HEK293T (cell line): Measurements from ENCODE around the gene AANAT.

ENCODE experiments used
- CTCF ChIA-PET: fragments of 350-600 bp; formaldehyde crosslinking; extraction: SDS; loops from one replicate; lab custom pipeline; 2021; ENCODE audit warnings: antibody characterized with exemption, inconsistent platforms; lab: Yijun Ruan, JAX
- POLR2A ChIA-PET: fragments of 350-600 bp; formaldehyde crosslinking; extraction: SDS; loops from one replicate; lab custom pipeline; 2020; ENCODE audit warnings: antibody characterized with exemption, inconsistent platforms; lab: Yijun Ruan, JAX
- DNase-seq: peaks from one replicate; pipeline ENCODE4 v3.0.0; 2012; ENCODE audit warnings: mixed read lengths; ENCODE audit errors: extremely low spot score
- ARNT ChIP-seq: fragments of 450-650 bp; IDR thresholded peaks from 2 replicates; pipeline ENCODE4 v1.6.1; 2017; ENCODE audit warnings: mild to moderate bottlenecking
- BHLHE40 ChIP-seq: fragments of 450-650 bp; IDR thresholded peaks from 2 replicates; pipeline ENCODE4 v1.6.1; 2016; ENCODE audit warnings: mild to moderate bottlenecking, moderate library complexity, borderline replicate concordance
- CTBP1 ChIP-seq: fragments of 450-650 bp; IDR thresholded peaks from 2 replicates; pipeline ENCODE4 v1.6.1; 2016; ENCODE audit warnings: borderline replicate concordance
- ELF4 ChIP-seq: fragments of 450-650 bp; IDR thresholded peaks from 2 replicates; pipeline ENCODE4 v1.6.1; 2017; ENCODE audit warnings: antibody characterized with exemption
- FOXA1 ChIP-seq: fragments of 450-650 bp; IDR thresholded peaks from 2 replicates; pipeline ENCODE4 v1.6.1; 2016; ENCODE audit warnings: mild to moderate bottlenecking
- FOXK2 ChIP-seq: fragments of 450-650 bp; IDR thresholded peaks from 2 replicates; pipeline ENCODE4 v1.6.1; 2016; ENCODE audit warnings: mild to moderate bottlenecking
- FOXM1 ChIP-seq: fragments of 450-650 bp; IDR thresholded peaks from 2 replicates; pipeline ENCODE4 v1.6.1; 2017; ENCODE audit warnings: mild to moderate bottlenecking, borderline replicate concordance
- HDGF ChIP-seq: fragments of 450-650 bp; IDR thresholded peaks from 2 replicates; pipeline ENCODE4 v1.6.1; 2017; ENCODE audit warnings: antibody characterized with exemption, borderline replicate concordance
- L3MBTL2 ChIP-seq: fragments of 450-650 bp; conservative IDR thresholded peaks from 2 replicates; pipeline ENCODE4 v1.6.1; 2016; ENCODE audit warnings: mild to moderate bottlenecking
- LEF1 ChIP-seq: fragments of 450-650 bp; IDR thresholded peaks from 2 replicates; pipeline ENCODE4 v1.6.1; 2017; ENCODE audit warnings: mild to moderate bottlenecking, borderline replicate concordance
- NFRKB ChIP-seq: fragments of 450-650 bp; IDR thresholded peaks from 2 replicates; pipeline ENCODE4 v1.6.1; 2016; ENCODE audit warnings: mild to moderate bottlenecking, moderate library complexity
- SP1 ChIP-seq: fragments of 450-650 bp; IDR thresholded peaks from 2 replicates; pipeline ENCODE4 v1.6.1; 2017
- SUZ12 ChIP-seq: fragments of 450-650 bp; IDR thresholded peaks from 2 replicates; pipeline ENCODE4 v1.6.1; 2016; ENCODE audit warnings: mild to moderate bottlenecking
- TARDBP ChIP-seq: fragments of 450-650 bp; IDR thresholded peaks from 2 replicates; pipeline ENCODE4 v1.6.1; 2016
- ZNF384 ChIP-seq: fragments of 450-650 bp; IDR thresholded peaks from 2 replicates; pipeline ENCODE4 v1.6.1; 2016
- TF ChIP-seq, protein P1 (sequence below): fragments of 450-650 bp; IDR thresholded peaks from 2 replicates; pipeline ENCODE4 v1.6.1; 2016

The AANAT gene

DNA sequence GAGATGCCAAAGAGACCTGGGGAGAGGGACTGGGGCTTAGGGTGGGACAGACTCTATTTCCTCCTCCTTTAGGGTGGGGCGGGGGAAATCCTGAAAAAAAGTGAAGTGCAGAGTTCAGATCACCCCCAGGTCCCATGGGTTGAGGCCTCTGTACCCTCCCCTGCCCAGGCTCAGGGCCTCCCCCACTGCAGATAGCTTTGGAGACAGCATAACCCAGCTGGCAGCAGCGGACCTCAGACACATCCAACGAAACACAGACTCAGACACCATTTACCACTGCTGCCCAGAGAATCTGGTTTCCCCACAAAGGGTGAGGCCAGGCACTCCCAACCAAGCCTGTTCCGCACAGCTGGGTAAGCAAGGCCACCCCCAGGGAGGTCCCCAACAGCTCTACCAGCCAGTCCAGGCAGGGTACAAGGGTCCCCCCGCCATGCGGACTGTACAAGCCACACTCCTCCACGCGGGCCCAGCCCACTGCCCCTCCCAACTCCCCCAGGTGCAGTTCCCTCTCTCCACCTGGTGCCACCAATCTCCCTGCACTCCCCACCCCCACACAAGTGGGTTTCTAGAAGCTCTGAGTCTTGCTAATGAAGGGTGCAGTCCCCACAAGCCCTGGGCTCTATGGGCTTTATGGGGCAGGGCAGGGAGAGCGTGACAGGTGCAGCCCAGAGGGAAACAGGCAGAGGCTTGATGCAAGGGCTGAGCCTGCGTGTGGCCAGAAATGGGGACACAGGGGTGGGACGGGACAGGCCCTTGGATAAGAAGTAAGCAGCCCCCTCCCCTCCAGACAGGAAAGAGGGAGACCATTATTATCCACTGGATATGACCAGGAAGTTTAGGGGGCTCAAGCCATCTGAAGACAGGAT, 25.0 kb downstream of the AANAT start:
- ChIA-PET POLR2A (interaction anchor here (0.8 to 1.7 kb wide), 4 partner anchors 10 to 48 kb away, joined by 3 to 4 read pairs (median 3); no protein-coding TSS in a partner anchor), CTCF (interaction anchor here (1.2 kb wide), 1 partner anchor 42 kb away, joined by 3 read pairs; no protein-coding TSS in a partner anchor)
- no peak for DNase-seq
- TF ChIP-seq TARDBP, result no peak
- no peak for TF ChIP-seq LEF1
- no peak for TF ChIP-seq FOXK2
- TF ChIP-seq SUZ12, result no peak
- TF ChIP-seq FOXA1, result no peak
- TF ChIP-seq BHLHE40, result no peak
- TF ChIP-seq, protein P1, sequence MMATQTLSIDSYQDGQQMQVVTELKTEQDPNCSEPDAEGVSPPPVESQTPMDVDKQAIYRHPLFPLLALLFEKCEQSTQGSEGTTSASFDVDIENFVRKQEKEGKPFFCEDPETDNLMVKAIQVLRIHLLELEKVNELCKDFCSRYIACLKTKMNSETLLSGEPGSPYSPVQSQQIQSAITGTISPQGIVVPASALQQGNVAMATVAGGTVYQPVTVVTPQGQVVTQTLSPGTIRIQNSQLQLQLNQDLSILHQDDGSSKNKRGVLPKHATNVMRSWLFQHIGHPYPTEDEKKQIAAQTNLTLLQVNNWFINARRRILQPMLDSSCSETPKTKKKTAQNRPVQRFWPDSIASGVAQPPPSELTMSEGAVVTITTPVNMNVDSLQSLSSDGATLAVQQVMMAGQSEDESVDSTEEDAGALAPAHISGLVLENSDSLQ, result no peak
- TF ChIP-seq ELF4, result no peak
- TF ChIP-seq CTBP1, result no peak
- no peak for TF ChIP-seq HDGF
- TF ChIP-seq SP1, result no peak
- TF ChIP-seq L3MBTL2, result no peak
- no peak for TF ChIP-seq ARNT

DNA sequence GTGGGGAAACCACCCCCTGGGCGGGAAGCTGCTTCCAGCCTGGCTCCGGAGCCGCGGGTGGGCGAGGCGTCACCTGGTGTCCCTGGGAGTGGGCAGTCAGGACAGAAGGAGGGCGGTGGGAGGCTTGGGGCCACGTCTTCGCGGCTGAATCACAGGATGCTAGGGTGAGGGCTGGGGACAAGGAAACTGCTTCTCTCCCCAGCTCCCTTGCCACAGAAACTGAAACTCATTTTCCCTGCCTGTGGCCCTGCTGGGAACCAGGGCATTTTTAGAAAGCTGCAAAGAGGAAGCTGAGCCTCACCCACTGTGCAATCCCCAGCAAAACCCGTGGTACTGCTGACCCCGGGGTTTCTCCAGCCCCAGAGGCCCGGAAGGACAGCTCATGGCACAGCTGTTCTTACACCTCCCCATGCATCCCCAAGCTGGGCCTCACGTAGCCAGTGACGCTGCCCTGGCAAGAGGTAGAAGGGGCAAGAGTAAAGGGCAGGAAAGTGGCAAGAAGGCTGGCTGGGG, 25.6 kb downstream of the AANAT start:
- no peak for DNase-seq
- POLR2A ChIA-PET, result interaction anchor here (0.8 to 1.7 kb wide), 3 partner anchors 13 to 48 kb away, joined by 3 to 4 read pairs (median 3); no protein-coding TSS in a partner anchor
- no peak for TF ChIP-seq L3MBTL2
- no peak for TF ChIP-seq BHLHE40
- no peak for TF ChIP-seq ELF4
- TF ChIP-seq HDGF, result no peak
- TF ChIP-seq ARNT, result no peak
- no peak for TF ChIP-seq LEF1
- TF ChIP-seq SUZ12, result no peak
- no peak for TF ChIP-seq TARDBP
- TF ChIP-seq FOXK2, result no peak
- no peak for TF ChIP-seq SP1
- TF ChIP-seq CTBP1, result no peak

DNA sequence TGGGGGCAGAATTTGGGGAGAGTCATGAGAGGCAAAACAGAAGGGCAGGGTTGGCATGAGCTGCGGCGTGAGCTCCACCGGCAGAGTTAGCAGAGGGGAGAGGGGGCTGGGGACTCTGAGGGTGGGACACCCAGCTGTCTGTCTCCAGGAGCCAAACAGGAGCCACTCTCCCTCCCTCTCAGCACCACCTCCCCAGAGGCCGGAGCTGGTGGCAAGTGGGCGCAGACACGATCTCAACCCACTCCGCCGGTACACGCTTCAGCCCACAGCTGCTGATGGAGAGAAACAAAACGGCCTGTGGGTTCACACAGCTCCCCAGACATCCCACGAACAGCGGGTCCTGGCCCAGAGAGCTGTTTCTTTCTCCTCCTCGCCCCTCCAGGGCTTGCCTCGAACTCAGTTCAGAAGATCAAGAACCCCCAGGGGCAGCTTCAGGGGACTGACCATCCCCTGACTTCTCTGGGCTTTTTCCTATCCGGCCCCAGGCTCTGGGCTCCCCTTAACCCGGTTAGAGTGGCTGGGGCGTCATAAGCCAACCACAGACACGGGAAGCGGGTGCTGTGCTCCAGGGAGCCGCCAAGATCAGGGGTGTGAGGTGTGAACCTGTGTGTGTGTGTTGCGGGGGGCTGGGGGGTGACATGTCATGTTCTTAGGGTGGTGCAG, 26.2 kb downstream of the AANAT start:
- ChIA-PET POLR2A (interaction anchor here (0.8 to 1.7 kb wide), 3 partner anchors 13 to 47 kb away, joined by 3 to 4 read pairs (median 3); no protein-coding TSS in a partner anchor), CTCF (interaction anchor here (0.6 to 1.2 kb wide), 2 partner anchors 9 to 43 kb away, joined by 3 to 5 read pairs; no protein-coding TSS in a partner anchor)
- DNase-seq, result no peak
- TF ChIP-seq SP1 (no peak), LEF1 (no peak), L3MBTL2 (no peak), TARDBP (no peak), FOXK2 (no peak), NFRKB (no peak), BHLHE40 (no peak), FOXA1 (no peak), HDGF (no peak)

More for the DNA sequence above, 25.6 kb downstream of the AANAT start:
- CTCF ChIA-PET, result interaction anchor here (0.6 to 1.2 kb wide), 2 partner anchors 8 to 43 kb away, joined by 3 to 5 read pairs; no protein-coding TSS in a partner anchor

DNA sequence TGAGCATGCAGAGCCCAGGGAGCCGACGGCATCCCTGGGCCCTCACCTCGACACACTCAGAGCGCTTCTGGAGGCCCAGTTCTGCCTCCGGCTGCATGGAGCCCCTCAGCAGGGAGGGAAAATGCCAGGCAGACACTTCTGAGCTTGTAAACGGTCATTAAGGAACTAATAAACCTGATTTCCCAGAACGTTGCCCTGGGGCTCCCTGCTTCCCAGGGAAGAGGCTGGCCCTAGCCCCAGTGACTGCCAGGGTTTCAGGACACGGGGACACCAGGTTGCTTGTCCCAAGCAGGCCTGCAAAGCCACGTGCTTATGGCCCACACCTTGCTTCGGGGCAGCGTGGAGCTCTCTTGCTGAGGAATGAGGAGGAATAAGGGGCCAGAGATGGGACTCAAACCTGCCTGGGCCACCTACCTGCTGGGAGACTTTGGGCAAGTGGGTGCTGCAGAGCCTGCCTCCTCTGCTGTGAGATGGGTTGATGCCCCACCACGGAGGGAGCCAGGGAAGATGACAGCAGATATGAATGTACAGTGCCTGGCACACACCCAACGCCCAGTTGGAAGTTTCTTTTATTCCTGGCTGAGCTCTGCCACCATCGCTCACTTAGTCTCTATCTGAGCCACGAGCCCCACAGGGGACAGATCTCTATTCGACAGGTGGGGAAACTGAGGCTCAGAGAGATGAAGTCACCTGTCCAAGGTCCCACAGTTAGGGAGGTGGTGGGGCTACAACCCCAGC, 28.4 kb downstream of the AANAT start:
- POLR2A ChIA-PET, result no interaction called here
- CTCF ChIA-PET, result no interaction called here
- TF ChIP-seq LEF1, result no peak
- TF ChIP-seq ELF4, result no peak
- TF ChIP-seq BHLHE40, result no peak
- TF ChIP-seq HDGF, result no peak
- DNase-seq, result no peak

DNA sequence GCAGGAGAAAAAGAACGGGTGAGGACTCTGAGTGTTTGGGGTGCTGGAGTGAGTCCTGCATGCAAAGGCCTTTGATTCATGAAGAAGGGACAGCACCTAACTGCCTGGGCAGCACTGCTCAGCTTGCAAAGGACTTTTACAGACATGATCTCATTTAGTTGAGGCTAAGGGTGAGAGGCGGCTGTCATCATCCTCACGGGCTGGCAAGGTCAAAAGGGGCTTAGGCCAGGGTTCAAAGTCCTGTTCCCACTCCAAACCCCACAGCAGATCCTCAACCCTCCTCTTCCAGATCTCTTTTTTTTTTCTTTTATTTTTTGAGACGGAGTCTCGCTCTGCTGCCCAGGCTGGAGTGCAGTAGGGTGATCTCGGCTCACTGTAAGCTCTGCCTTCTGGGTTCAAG, 29.1 kb downstream of the AANAT start:
- ChIA-PET POLR2A (no interaction called here), CTCF (interaction anchor here (1.2 kb wide), 1 partner anchor 98 kb away, joined by 3 read pairs; no protein-coding TSS in a partner anchor)
- TF ChIP-seq ARNT (no peak), BHLHE40 (no peak), ELF4 (no peak), FOXM1 (no peak), HDGF (no peak), FOXK2 (no peak), NFRKB (no peak), ZNF384 (no peak), L3MBTL2 (no peak), FOXA1 (no peak), SP1 (no peak), CTBP1 (no peak), SUZ12 (no peak), TARDBP (no peak), LEF1 (no peak)
- TF ChIP-seq, protein P1, result no peak
- no peak for DNase-seq

DNA sequence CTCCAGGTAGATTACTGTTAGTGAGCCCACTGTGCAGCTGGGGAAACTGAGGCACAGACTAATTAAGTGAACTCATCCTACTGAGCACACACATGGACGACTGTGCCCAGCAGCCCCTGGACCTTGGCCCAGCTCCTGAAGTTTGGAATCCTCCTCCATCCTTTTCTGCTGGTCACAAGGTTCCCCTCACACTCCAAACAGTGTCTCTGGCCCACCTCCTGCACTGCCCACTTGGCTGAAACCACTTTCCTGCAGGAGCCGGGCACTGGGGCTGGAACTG, 30.2 kb downstream of the AANAT start:
- ChIA-PET CTCF (interaction anchor here (1.2 to 1.7 kb wide), 3 partner anchors 9 to 99 kb away, joined by 3 to 4 read pairs (median 3); partner anchors contain the start of gene AANAT), POLR2A (interaction anchor here (2.2 kb wide), 1 partner anchor 174 kb away, joined by 6 read pairs; no protein-coding TSS in a partner anchor)
- TF ChIP-seq FOXM1 (no peak), HDGF (no peak), TARDBP (no peak), ELF4 (no peak), NFRKB (no peak), LEF1 (no peak), BHLHE40 (no peak), L3MBTL2 (no peak), FOXA1 (no peak), SUZ12 (no peak), FOXK2 (no peak), SP1 (no peak), CTBP1 (no peak), ARNT (no peak), ZNF384 (no peak)
- TF ChIP-seq, protein P1, result no peak

More for the DNA sequence above, 30.2 kb downstream of the AANAT start:
- DNase-seq, result no peak
